Suppressor macrophage (primary cell): ENCODE data around the gene FAF1.

Experiments
- DNase-seq, 4 experiments: peaks; one replicate each; pipeline ENCODE4 v3.0.0-alpha.2; 2020 to 2022

FAF1 gene

GRCh38 chr1:50393522-50394120, 566.4 kb downstream of the FAF1 start:
- no peak for DNase-seq
